Activated T-cell treated with anti-CD3 and anti-CD28 coated beads for 4 hours (primary cell): ENCODE results near the gene MKRN1.
A peak's percentile ranks its signal among the peaks of the same experiment; 100 is the strongest.
"Not testable (repeated sequence)": the region's sequence is repeated elsewhere in the genome, so short reads cannot be mapped to it uniquely, and the experiment has no call there.

Source experiments
- DNase-seq: peaks from one replicate; pipeline ENCODE4 v3.0.0-alpha.2; 2020

The MKRN1 gene

GRCh38 chr7:140479062-140479738 is at the start of gene MKRN1:
Gene MKRN1, minus strand, starts transcription at chr7:140479505. Its CDS starts 161 bp downstream, at chr7:140479344.
- DNase-seq = peak; percentile 93

GRCh38 chr7:140526787-140527664 is 47.7 kb upstream of the MKRN1 start:
- DNase-seq = no peak

GRCh38 chr7:140526214-140526613 is 46.9 kb upstream of the MKRN1 start:
- no peak for DNase-seq

- DNase-seq = no peak
Observed at GRCh38 chr7:140525743-140526142, 46.4 kb upstream of the MKRN1 start.

GRCh38 chr7:140521421-140521820 is 42.1 kb upstream of the MKRN1 start:
- no peak for DNase-seq

GRCh38 chr7:140519007-140519399 is 39.7 kb upstream of the MKRN1 start:
- DNase-seq = no peak

- no peak for DNase-seq
Observed at GRCh38 chr7:140518370-140519006, 39.2 kb upstream of the MKRN1 start.

GRCh38 chr7:140517546-140518369 is 38.5 kb upstream of the MKRN1 start:
- peak; percentile 52 for DNase-seq

- DNase-seq = no peak
Observed at GRCh38 chr7:140512317-140513000, 33.2 kb upstream of the MKRN1 start.

GRCh38 chr7:140509789-140510188 is 30.5 kb upstream of the MKRN1 start:
- no peak for DNase-seq

- not testable (repeated sequence) for DNase-seq
Observed at GRCh38 chr7:140507556-140507955, 28.3 kb upstream of the MKRN1 start.

GRCh38 chr7:140506788-140507464 is 27.6 kb upstream of the MKRN1 start:
- DNase-seq = no peak

- no peak for DNase-seq
Observed at GRCh38 chr7:140501966-140502365, 22.7 kb upstream of the MKRN1 start.

GRCh38 chr7:140497807-140498206 is 18.5 kb upstream of the MKRN1 start:
- DNase-seq = not testable (repeated sequence)

- DNase-seq = no peak
Observed at GRCh38 chr7:140497241-140497769, 18.0 kb upstream of the MKRN1 start.

GRCh38 chr7:140495514-140496097 is 16.3 kb upstream of the MKRN1 start:
- no peak for DNase-seq

GRCh38 chr7:140494867-140495266 is 15.6 kb upstream of the MKRN1 start:
- DNase-seq = no peak

- no peak for DNase-seq
Observed at GRCh38 chr7:140489026-140489359, 9.7 kb upstream of the MKRN1 start.

- no peak for DNase-seq
Observed at GRCh38 chr7:140485500-140486265, 6.4 kb upstream of the MKRN1 start.

GRCh38 chr7:140484951-140485499 is 5.7 kb upstream of the MKRN1 start:
- DNase-seq = no peak
